Tibial nerve (tissue), 4 donors: ENCODE results near the gene TMTC1.

ENCODE experiments used
- CTCF ChIP-seq, 5 experiments: fragments of 200-600 bp in 3 of 5; fragments of 450-650 bp in 2 of 5; sonication (generic) in 3 of 5; IDR thresholded peaks; one replicate each; pipeline ENCODE4 v1.5.1; 2016 to 2019; ENCODE audit warnings: antibody characterized with exemption in 5 of 5, mild to moderate bottlenecking in 3 of 5, moderate library complexity in 2 of 5
- EP300 ChIP-seq, 2 donors: sonication (generic); formaldehyde crosslinking; IDR thresholded peaks; one replicate each; pipeline ENCODE4 v1.6.1; 2017; ENCODE audit warnings: antibody characterized with exemption in 2 of 2, mild to moderate bottlenecking in 1 of 2
- POLR2A ChIP-seq, 2 donors: fragments of 450-650 bp; IDR thresholded peaks; one replicate each; pipeline ENCODE4 v1.6.1; 2017; ENCODE audit warnings: antibody characterized with exemption in 2 of 2, mild to moderate bottlenecking in 2 of 2, moderate library complexity in 2 of 2

GRCh38 chr12:29627221-29627620 is 156.5 kb downstream of the TMTC1 start:
- TF ChIP-seq CTCF (IDR thresholded peaks at IDR 0.05) (no peak), POLR2A (IDR thresholded peaks at IDR 0.05) (no peak), EP300 (IDR thresholded peaks at IDR 0.05) (no peak)
